ENCODE results near the gene PLA2G4D.
A peak's percentile ranks its signal among the peaks of the same experiment; 100 is the strongest.

PLA2G4D gene

GRCh38 chr15:42048080-42048820 lies 46.1 kb downstream of the PLA2G4D start:
- DNase-seq = no peak

GRCh38 chr15:42046597-42046996 lies 47.8 kb downstream of the PLA2G4D start:
- DNase-seq = peak; percentile 12

- no peak for DNase-seq
These were observed 49.1 kb downstream of the PLA2G4D start for GRCh38 chr15:42045211-42045615.

GRCh38 chr15:42042602-42043400 lies 51.6 kb downstream of the PLA2G4D start:
- DNase-seq = no peak

- DNase-seq = no peak
These were observed 56.0 kb downstream of the PLA2G4D start for GRCh38 chr15:42038401-42038800.

- DNase-seq = peak; percentile 56
These were observed 56.7 kb downstream of the PLA2G4D start for GRCh38 chr15:42037656-42038055.

- no peak for DNase-seq
These were observed 57.4 kb downstream of the PLA2G4D start for GRCh38 chr15:42036966-42037365.

GRCh38 chr15:42036112-42036905 lies 58.1 kb downstream of the PLA2G4D start:
- DNase-seq = no peak

GRCh38 chr15:42035435-42035761 lies 59.0 kb downstream of the PLA2G4D start:
- no peak for DNase-seq

GRCh38 chr15:42034628-42035434 lies 59.5 kb downstream of the PLA2G4D start:
- no peak for DNase-seq

GRCh38 chr15:42033214-42033873 lies 61.0 kb downstream of the PLA2G4D start:
- no peak for DNase-seq

GRCh38 chr15:42032376-42033213 lies 61.8 kb downstream of the PLA2G4D start:
- DNase-seq = no peak

- DNase-seq = peak; percentile 32
These were observed 63.0 kb downstream of the PLA2G4D start for GRCh38 chr15:42031198-42031915.

GRCh38 chr15:42027521-42027920 lies 66.8 kb downstream of the PLA2G4D start:
- DNase-seq = no peak

- DNase-seq = no peak
These were observed 70.1 kb downstream of the PLA2G4D start for GRCh38 chr15:42024303-42024702.

GRCh38 chr15:42021593-42021992 lies 72.8 kb downstream of the PLA2G4D start:
- DNase-seq = no peak

- no peak for DNase-seq
These were observed 73.6 kb downstream of the PLA2G4D start, which contains the start of gene PLA2G4E for GRCh38 chr15:42020713-42021273. PLA2G4E (minus strand) TSS chr15:42021042; CDS start chr15:42021030, 12 bp downstream.

GRCh38 chr15:42018306-42019224 lies 75.8 kb downstream of the PLA2G4D start:
- DNase-seq = no peak

Data from DMS79 treated with DMSO at 0.1 percent for 48 hours (cell line).